Fibroblast of mammary gland (primary cell): Measurements from ENCODE around the gene C4orf50.

Source experiments
- DNase-seq: peaks from one replicate; pipeline ENCODE4 v3.0.0-alpha.2; 2010; ENCODE audit warnings: low read depth
- H3K4me3 ChIP-seq: 2 replicates; pipeline ENCODE4 v1.5.1; 2011; ENCODE audit warnings: low read depth, mild to moderate bottlenecking, low read length, moderate library complexity; ENCODE audit not compliant: control insufficient read depth
- CTCF ChIP-seq: conservative IDR thresholded peaks from 2 replicates; pipeline ENCODE4 v1.5.1; 2011; ENCODE audit warnings: low read depth, low read length, inconsistent platforms; ENCODE audit not compliant: control insufficient read depth, insufficient read depth

C4orf50 gene

GRCh38 chr4:6050551-6050950, 32.3 kb upstream of the C4orf50 start:
- TF ChIP-seq CTCF: no peak
- DNase-seq: no peak
- no peak overlapping the region for H3K4me3 ChIP-seq

GRCh38 chr4:6049985-6050384, 31.8 kb upstream of the C4orf50 start:
- H3K4me3 ChIP-seq: no peak overlapping the region
- no peak for TF ChIP-seq CTCF
- no peak for DNase-seq

- no peak overlapping the region for H3K4me3 ChIP-seq
- DNase-seq: no peak
- no peak for TF ChIP-seq CTCF
These were observed 31.0 kb upstream of the C4orf50 start for GRCh38 chr4:6049278-6049677.

- no peak for TF ChIP-seq CTCF
- no peak overlapping the region for H3K4me3 ChIP-seq
- no peak for DNase-seq
These were observed 30.3 kb upstream of the C4orf50 start for GRCh38 chr4:6048537-6048936.

- no peak overlapping the region for H3K4me3 ChIP-seq
- no peak for DNase-seq
- no peak for TF ChIP-seq CTCF
These were observed 29.0 kb upstream of the C4orf50 start for GRCh38 chr4:6047130-6047673.

- no peak for DNase-seq
- TF ChIP-seq CTCF: no peak
- no peak overlapping the region for H3K4me3 ChIP-seq
These were observed 28.4 kb upstream of the C4orf50 start for GRCh38 chr4:6046526-6047129.

GRCh38 chr4:6044805-6045204, 26.6 kb upstream of the C4orf50 start:
- DNase-seq: no peak
- TF ChIP-seq CTCF: no peak
- no peak overlapping the region for H3K4me3 ChIP-seq
